ENCODE results near the gene GTPBP4.
"Not testable (repeated sequence)": the region's sequence is repeated elsewhere in the genome, so short reads cannot be mapped to it uniquely, and the experiment has no call there.

Gene GTPBP4

DNA sequence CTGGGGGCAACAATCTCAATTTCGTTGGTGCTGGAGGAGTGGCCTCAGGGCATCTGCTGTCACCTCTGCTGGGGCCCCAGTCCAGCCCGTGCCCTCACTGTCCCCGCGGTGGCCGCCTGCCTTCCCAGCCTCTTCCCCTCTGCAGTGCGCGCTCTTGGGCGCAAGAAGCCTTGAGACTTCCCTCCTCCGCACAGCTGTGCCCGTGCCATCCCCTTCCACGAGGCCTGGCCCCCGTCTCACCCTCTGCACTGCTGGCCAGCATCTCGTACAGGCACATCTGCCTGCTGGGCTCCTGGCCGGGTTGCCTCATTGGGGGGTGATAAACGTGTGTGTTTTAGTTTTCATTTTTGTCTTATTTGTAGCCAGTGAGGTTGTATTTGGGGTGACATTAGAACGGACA, 23.5 kb downstream of the GTPBP4 start:
- TF ChIP-seq POLR2A (IDR thresholded peaks at IDR 0.05; ENCODE audit: low read depth, low read length) = no peak
- no peak for DNase-seq (ENCODE audit: insufficient read length, low spot score)
- no peak for FAIRE-seq

DNA sequence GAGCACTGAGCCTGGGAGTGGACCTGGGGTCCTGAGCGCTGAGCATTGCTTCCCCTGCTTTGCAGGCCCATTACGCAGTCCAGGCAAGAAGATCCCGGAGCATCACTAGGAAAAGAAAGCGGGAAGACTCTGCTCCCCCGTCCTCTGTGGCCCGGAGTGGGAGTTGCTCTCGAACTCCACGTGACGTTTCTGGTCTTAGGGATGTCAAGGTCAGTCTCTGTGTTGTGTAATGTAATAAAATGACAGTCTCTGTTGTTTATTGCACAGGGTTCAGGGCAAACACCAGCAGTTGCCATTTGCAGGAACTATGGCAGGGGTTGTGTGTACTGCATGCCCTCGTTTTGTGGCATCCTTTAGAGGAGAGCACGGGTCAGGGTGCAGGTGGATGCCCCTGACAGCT, 27.5 kb downstream of the GTPBP4 start:
- DNase-seq (ENCODE audit: insufficient read length, low spot score) = no peak
- TF ChIP-seq POLR2A (IDR thresholded peaks at IDR 0.05; ENCODE audit: low read depth, low read length) = no peak
- FAIRE-seq = no peak

DNA sequence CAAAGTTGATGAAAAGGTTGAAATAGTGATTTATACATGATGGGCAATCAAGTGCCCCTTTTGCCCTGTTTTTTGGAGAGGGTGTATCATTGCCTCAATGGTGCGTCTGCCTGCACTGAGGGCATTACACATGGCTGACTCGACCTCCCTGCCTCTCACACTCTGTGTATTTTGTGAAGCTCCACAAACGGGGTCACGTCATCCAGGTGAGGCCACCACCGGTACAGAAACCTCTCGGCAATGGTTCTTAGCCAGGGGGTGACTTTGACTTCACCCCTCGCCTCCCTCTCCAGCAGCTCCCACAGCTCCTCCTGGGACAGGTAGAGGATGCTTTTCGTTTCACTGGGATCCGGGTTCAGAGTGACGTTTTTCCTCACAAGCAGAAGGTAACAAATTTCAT, 31.1 kb downstream of the GTPBP4 start:
- no peak for FAIRE-seq
- no peak for DNase-seq (ENCODE audit: insufficient read length, low spot score)
- TF ChIP-seq POLR2A (IDR thresholded peaks at IDR 0.05; ENCODE audit: low read depth, low read length) = no peak

DNA sequence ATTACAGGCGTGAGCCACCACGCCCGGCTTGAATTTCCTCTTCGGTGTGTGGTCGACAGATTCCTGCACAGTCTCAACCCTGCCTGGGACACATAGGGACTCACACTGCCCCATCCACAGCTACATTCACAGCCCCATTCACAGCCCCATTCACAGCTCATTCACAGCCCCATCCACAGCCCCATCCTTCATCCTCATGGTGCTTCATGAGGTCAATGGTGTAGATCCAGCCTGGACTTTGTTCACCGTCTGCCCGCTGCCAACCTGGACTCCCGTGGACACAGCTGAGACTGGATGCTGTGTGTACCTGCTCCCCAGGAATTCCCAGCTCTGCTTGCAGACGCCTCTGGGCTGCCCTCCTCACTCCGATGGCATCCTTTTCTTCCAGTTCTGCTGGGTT, 32.2 kb downstream of the GTPBP4 start:
- FAIRE-seq (no peak), DNase-seq (ENCODE audit: insufficient read length, low spot score) (no peak)
- TF ChIP-seq POLR2A (IDR thresholded peaks at IDR 0.05; ENCODE audit: low read depth, low read length) = no peak

DNA sequence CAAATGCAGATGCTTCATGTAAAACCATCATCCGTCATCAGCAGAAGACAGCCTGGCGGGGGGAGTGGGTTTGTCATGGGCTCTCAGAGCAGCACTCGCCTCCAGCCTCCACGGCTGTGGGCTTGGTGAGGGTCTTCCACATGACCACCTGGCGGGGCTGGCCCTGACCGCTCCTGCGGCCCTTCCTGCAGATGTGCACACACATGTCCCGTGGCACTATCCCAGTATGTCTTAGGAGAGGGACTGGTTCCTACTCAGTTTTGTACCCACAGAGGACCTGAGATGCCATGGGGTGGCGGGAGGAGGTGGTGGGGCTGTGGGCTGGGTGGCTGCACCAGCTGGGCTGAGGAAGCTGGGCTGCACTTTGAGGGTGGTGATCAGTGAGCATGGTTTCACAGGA, 32.7 kb downstream of the GTPBP4 start:
- TF ChIP-seq POLR2A (IDR thresholded peaks at IDR 0.05; ENCODE audit: low read depth, low read length) = no peak
- FAIRE-seq (no peak), DNase-seq (ENCODE audit: insufficient read length, low spot score) (no peak)

DNA sequence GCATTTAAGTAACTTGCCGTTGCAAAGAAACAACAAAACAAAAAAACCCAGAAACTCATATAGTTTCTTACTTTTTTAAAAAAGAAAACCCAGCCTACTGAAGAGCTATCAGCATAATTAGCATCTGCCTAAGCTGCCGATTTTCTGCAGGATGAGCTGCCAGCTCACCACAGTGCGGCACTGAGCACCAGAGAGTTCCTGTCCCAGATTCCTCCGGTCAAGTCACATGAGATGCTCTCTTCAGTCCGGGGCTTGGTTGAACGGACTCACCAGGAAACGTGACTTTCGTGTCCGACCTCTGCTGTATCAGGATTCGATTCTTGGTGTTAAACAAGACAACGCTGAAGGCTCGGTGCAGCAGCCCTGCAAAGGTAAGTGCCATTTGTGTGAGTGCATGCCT, 34.2 kb downstream of the GTPBP4 start:
- FAIRE-seq = no peak

DNA sequence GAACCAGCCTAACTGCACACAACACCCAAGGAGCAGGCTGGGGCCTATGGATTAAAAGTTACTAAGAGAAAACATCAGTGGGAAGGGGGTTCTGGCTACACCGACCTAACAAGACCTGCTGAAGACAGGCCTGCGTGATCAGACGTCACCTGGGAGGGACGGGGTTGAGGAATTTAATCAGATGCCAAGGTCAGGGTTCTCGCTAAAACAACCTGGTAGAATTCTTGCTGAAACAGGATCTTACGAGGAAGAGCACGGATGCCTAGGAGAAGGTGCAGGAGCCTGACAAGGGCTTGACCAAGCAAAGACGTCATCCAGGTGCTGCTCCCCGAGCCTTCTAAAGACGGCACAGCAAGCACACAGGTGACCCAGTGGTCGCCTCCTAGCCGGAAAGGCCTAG, 35.9 kb downstream of the GTPBP4 start:
- DNase-seq (ENCODE audit: insufficient read length, low spot score) (no peak), FAIRE-seq (no peak)
- TF ChIP-seq POLR2A (IDR thresholded peaks at IDR 0.05; ENCODE audit: low read depth, low read length) = no peak

More for the DNA sequence above, 34.2 kb downstream of the GTPBP4 start:
- TF ChIP-seq POLR2A (IDR thresholded peaks at IDR 0.05; ENCODE audit: low read depth, low read length) = no peak
- DNase-seq (ENCODE audit: insufficient read length, low spot score) = no peak

DNA sequence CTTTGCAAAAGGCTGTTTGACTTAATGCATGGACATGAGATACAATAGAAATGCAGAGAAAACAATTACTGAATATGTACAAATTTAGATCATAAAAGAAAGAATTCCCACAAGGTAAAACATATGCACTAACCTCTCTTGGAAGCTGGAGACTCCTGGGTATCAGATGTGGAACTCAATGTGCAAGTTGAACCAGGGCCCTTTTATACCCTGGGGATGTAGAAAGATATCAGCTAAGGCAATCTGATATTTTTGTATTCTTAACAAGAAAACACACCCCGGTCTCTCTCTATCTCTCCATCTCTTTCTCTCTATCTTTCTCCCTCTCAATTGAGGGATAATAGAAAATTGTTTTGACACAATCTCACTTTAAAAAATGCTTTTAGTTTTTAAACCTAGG, 37.4 kb downstream of the GTPBP4 start, which contains the start of gene IDI2:
Gene IDI2 (minus strand): TSS at position 177 of the 400 bp plus-strand sequence. CDS start 1,136 bp downstream, outside the sequence.
- DNase-seq (ENCODE audit: insufficient read length, low spot score) (no peak), FAIRE-seq (no peak)
- TF ChIP-seq POLR2A (IDR thresholded peaks at IDR 0.05; ENCODE audit: low read depth, low read length) = no peak

DNA sequence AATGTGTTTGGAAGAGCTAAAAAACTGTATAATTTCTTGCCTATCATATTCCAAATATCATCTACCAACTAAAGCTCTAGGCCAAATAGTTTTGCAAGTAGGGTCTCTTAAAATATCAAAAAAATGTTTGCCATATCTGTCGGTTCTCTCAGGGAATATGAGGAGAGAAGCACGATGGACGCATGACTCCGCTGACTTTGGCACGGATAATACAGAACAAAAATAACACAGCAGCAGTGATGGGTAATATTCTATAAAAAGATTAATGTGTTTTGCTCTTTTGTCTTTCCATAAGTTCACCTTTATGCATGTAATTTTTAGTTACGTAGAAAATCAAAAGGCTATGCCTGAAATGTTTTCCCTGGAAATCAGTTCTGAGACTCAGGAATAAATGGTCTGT, 38.3 kb downstream of the GTPBP4 start:
- FAIRE-seq = no peak
- TF ChIP-seq POLR2A (IDR thresholded peaks at IDR 0.05; ENCODE audit: low read depth, low read length) = no peak
- no peak for DNase-seq (ENCODE audit: insufficient read length, low spot score)

DNA sequence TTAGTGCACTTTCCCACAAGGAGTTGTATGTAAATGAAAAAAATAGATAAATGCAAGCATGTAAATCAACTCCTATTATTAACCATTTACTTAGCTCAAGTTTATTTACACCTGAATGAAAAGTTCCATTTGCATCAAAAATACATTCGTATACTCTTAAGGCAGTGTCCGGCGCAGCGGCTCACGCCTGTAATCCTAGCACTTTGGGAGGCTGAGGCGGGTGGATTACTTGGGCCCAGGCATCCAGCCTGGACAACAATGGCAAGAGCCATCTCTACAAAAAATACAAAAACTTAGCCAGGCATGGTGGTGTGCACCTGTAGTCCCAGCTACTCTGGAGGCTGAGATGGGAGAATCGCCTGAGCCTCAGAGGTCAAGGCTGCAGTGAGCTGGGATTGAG, 41.6 kb downstream of the GTPBP4 start:
- DNase-seq (ENCODE audit: insufficient read length, low spot score) (no peak), FAIRE-seq (no peak)
- no peak for TF ChIP-seq POLR2A (IDR thresholded peaks at IDR 0.05; ENCODE audit: low read depth, low read length)

DNA sequence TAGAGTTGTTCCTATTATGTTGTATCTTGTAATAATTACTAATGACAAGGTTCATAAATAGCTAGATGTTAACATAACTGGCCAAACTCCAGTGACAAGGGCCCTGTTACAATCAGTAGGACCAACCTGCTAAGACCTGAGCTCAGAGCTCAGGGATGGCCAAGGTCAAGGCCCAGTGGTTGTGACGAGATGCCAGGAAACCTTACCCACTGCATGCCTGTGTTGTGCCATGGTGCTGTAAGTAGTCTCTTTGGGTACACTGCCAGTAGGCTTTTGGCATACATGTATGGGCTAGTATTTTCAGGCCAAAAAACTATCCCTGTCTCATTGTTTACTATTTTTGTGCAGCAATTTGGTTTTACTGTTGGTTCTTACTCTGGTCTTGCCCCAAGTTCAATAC, 45.4 kb downstream of the GTPBP4 start:
- no peak for FAIRE-seq
- TF ChIP-seq POLR2A (IDR thresholded peaks at IDR 0.05; ENCODE audit: low read depth, low read length) = no peak
- no peak for DNase-seq (ENCODE audit: insufficient read length, low spot score)

DNA sequence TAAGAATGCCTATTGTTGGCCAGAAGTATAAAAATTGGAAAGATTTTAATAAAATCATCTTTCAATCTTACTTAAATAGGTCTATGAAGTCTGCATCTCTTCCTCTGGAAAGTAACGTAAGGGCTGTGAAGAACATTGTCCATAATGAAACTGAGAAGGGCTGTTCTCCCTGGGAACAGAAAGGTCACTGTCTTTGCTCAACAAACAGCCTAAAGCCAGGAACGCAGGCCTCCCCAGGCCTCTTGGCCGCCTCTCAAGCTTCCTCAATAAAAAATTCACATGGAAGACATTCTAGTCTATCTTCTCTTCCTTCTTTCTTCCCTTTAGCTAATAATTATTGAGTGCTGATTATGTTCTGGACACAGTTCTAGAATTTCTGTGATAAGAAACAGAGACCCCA, 46.5 kb downstream of the GTPBP4 start:
- FAIRE-seq (no peak), DNase-seq (ENCODE audit: insufficient read length, low spot score) (no peak)
- no peak for TF ChIP-seq POLR2A (IDR thresholded peaks at IDR 0.05; ENCODE audit: low read depth, low read length)

DNA sequence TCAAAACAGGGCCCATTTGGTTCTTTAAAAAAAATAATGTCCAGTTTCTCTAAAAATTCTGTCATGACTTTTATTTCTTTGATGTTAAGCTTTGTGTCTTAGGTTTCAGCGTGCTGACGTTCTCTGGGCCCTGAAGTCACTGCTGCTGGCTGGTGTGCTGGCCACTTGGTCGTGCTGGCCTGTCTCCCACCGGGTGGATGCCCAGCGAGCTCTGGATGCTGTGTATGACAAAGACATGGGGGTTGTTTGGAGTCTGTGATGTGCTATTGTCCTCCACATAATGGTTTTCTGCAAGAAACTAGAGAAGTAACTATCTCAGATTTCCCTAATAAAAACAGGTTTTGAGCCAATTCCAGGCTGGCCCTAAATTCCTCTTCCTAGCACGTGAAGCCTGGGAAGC, 47.0 kb downstream of the GTPBP4 start:
- TF ChIP-seq POLR2A (IDR thresholded peaks at IDR 0.05; ENCODE audit: low read depth, low read length) = no peak
- DNase-seq (ENCODE audit: insufficient read length, low spot score) (no peak), FAIRE-seq (no peak)

DNA sequence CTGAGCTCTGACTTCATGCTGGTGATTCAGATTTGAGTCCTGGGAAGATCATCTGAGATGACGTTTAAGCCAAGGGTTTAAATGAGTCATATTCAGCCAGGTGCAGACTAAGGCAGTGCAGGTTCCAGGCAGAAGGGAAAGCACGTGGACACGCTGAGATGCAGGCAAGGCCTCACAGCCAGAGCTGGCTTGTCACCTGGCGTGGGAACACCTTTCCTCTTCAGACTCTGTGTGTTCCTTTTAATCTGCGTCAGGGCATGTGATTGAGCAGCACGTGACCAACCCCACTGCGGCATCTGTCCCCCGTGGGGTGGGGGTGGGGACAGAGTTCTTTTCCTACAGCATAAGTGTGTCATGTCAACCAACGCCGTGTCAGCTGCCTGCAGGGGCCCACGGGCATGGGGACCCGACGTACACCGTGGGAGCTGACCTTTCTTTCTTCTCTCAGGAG, 48.1 kb downstream of the GTPBP4 start:
- peak; percentile 41 for FAIRE-seq
- TF ChIP-seq POLR2A (IDR thresholded peaks at IDR 0.05; ENCODE audit: low read depth, low read length) = no peak
- DNase-seq (ENCODE audit: insufficient read length, low spot score) = peak; percentile 22

DNA sequence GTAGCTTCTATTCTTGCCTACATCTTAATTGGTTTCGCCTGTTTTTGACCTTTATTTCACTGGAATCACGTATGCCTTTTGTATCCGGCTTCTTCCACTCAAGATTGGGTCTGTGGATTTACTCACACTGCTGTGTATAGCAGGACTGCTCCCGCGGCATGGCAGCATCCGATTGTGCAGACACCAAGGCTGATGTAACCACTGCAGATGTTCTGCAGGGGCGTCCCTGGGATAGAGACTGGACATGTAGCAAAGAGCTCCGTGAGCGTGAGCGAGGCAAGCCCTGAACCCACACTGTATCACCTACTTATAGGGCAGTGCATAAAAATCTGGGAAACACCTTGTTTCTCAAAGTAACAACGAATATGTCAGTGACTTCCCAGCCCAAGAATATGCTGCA, 48.9 kb downstream of the GTPBP4 start:
- FAIRE-seq (no peak), DNase-seq (ENCODE audit: insufficient read length, low spot score) (no peak)
- no peak for TF ChIP-seq POLR2A (IDR thresholded peaks at IDR 0.05; ENCODE audit: low read depth, low read length)

DNA sequence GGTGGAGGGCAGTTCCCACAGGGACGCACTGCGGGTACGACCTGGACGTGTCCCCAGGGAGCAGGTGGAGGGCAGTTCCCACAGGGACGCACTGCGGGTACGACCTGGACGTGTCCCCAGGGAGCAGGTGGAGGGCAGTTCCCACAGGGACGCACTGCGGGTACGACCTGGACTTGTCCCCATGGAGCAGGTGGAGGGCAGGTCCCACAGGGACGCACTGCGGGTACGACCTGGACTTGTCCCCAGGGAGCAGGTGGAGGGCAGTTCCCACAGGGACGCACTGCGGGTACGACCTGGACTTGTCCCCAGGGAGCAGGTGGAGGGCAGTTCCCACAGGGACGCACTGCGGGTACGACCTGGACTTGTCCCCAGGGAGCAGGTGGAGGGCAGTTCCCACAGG, 50.5 kb downstream of the GTPBP4 start:
- not testable (repeated sequence) for DNase-seq (ENCODE audit: insufficient read length, low spot score); FAIRE-seq

Data from H54 (cell line).